GM12874 (cell line): Measurements from ENCODE around the gene SESN1.

Source experiments
- CTCF ChIP-seq: IDR thresholded peaks from 2 replicates; pipeline ENCODE4 v1.5.1; 2011; ENCODE audit warnings: low read depth, mild to moderate bottlenecking, control low read depth, low read length, moderate library complexity; ENCODE audit not compliant: insufficient read depth

Gene SESN1

GRCh38 chr6:108993876-108994275 lies 100.8 kb downstream of the SESN1 start:
- TF ChIP-seq CTCF = no peak

- no peak for TF ChIP-seq CTCF
Measured at GRCh38 chr6:108989700-108990099, 104.9 kb downstream of the SESN1 start.

- TF ChIP-seq CTCF = no peak
Measured at GRCh38 chr6:108988765-108989164, 105.9 kb downstream of the SESN1 start.

GRCh38 chr6:108988296-108988695 lies 106.3 kb downstream of the SESN1 start:
- TF ChIP-seq CTCF = no peak

GRCh38 chr6:108987156-108987555 lies 107.5 kb downstream of the SESN1 start:
- TF ChIP-seq CTCF = no peak

- no peak for TF ChIP-seq CTCF
Measured at GRCh38 chr6:108985301-108985700, 109.3 kb downstream of the SESN1 start.

GRCh38 chr6:108983151-108983550 lies 111.5 kb downstream of the SESN1 start:
- no peak for TF ChIP-seq CTCF
